ENCODE results near the gene LAPTM4A.

The LAPTM4A gene

GRCh38 chr2:20019747-20020146 lies 31.7 kb downstream of the LAPTM4A start:
- no peak for DNase-seq (ENCODE audit: low read depth)

GRCh38 chr2:20018601-20019152 lies 32.8 kb downstream of the LAPTM4A start:
- no peak for DNase-seq (ENCODE audit: low read depth)

GRCh38 chr2:20016346-20016745 lies 35.1 kb downstream of the LAPTM4A start:
- no peak for DNase-seq (ENCODE audit: low read depth)

GRCh38 chr2:20015482-20016083 lies 35.8 kb downstream of the LAPTM4A start:
- DNase-seq (ENCODE audit: low read depth) = no peak

- DNase-seq (ENCODE audit: low read depth) = no peak
Measured at GRCh38 chr2:20013126-20013849, 38.1 kb downstream of the LAPTM4A start.

GRCh38 chr2:20012282-20013125 lies 38.9 kb downstream of the LAPTM4A start, which contains the start of gene MATN3:
Gene MATN3, minus strand, starts transcription at chr2:20012668. Its CDS starts 37 bp downstream, at chr2:20012631.
- no peak for DNase-seq (ENCODE audit: low read depth)

- no peak for DNase-seq (ENCODE audit: low read depth)
Measured at GRCh38 chr2:20012032-20012281, 39.5 kb downstream of the LAPTM4A start.

- DNase-seq (ENCODE audit: low read depth) = no peak
Measured at GRCh38 chr2:20011276-20012031, 40.0 kb downstream of the LAPTM4A start.

GRCh38 chr2:20008703-20009102 lies 42.7 kb downstream of the LAPTM4A start:
- DNase-seq (ENCODE audit: low read depth) = no peak

GRCh38 chr2:20005891-20006470 lies 45.4 kb downstream of the LAPTM4A start:
- DNase-seq (ENCODE audit: low read depth) = no peak

GRCh38 chr2:20005067-20005627 lies 46.3 kb downstream of the LAPTM4A start:
- no peak for DNase-seq (ENCODE audit: low read depth)

- no peak for DNase-seq (ENCODE audit: low read depth)
Measured at GRCh38 chr2:20001361-20001863, 50.0 kb downstream of the LAPTM4A start.

- no peak for DNase-seq (ENCODE audit: low read depth)
Measured at GRCh38 chr2:19993731-19994130, 57.7 kb downstream of the LAPTM4A start.

- no peak for DNase-seq (ENCODE audit: low read depth)
Measured at GRCh38 chr2:19991895-19992294, 59.5 kb downstream of the LAPTM4A start.

GRCh38 chr2:19990416-19990728 lies 61.1 kb downstream of the LAPTM4A start:
- DNase-seq (ENCODE audit: low read depth) = no peak

- peak; percentile 93 for DNase-seq (ENCODE audit: low read depth)
Measured at GRCh38 chr2:19989667-19990415, 61.6 kb downstream of the LAPTM4A start, which contains the start of gene WDR35. Gene WDR35, minus strand, starts transcription at chr2:19990105. Its CDS starts 90 bp downstream, at chr2:19990015.

- DNase-seq (ENCODE audit: low read depth) = no peak
Measured at GRCh38 chr2:19989342-19989666, 62.1 kb downstream of the LAPTM4A start.

GRCh38 chr2:19988600-19988999 lies 62.8 kb downstream of the LAPTM4A start:
- DNase-seq (ENCODE audit: low read depth) = no peak

- DNase-seq (ENCODE audit: low read depth) = no peak
Measured at GRCh38 chr2:19987936-19988335, 63.5 kb downstream of the LAPTM4A start.
